SH-SY5Y (cell line): ENCODE data around the gene LACTB.

Experiments used
- GATA2 ChIP-seq: IDR thresholded peaks from 2 replicates; pipeline ENCODE4 v1.6.1; 2011; ENCODE audit warnings: mild to moderate bottlenecking, low read depth, low read length
- GATA3 ChIP-seq: IDR thresholded peaks from 2 replicates; pipeline ENCODE4 v1.6.1; 2011; ENCODE audit warnings: low read depth, mild to moderate bottlenecking, low read length, moderate library complexity

GRCh38 chr15:63090887-63091286 is 30.8 kb upstream of the LACTB start:
- TF ChIP-seq GATA2 (no peak), GATA3 (no peak)
